Spleen (tissue), 11 donors: ENCODE results near the gene STAC3. TPM values are rescaled to one million over a fixed set of nuclear protein-coding genes. Genes with fewer than 3 reads are reported as not detected.

Experiments used
- DNase-seq: peaks from one replicate; pipeline ENCODE4 v3.0.0-alpha.2; 2020
- H3K27ac ChIP-seq, 8 donors: fragments of 200-600 bp; sonication (generic) in 7 of 8; 1 replicate in 4 of 8; 2 replicates in 4 of 8; pipeline versions ENCODE4 v1.5.0 to v1.8.0; 2016 to 2021; ENCODE audit warnings: inconsistent platforms in 4 of 8, mild to moderate bottlenecking in 4 of 8, moderate library complexity in 1 of 8
- H3K27me3 ChIP-seq, 7 donors: fragments of 200-600 bp; sonication (generic) in 6 of 7; replicated peaks in 1 of 7; 1 replicate in 4 of 7; 2 replicates in 3 of 7; pipeline versions ENCODE4 v1.5.0 to v1.8.0; 2016 to 2021; ENCODE audit warnings: inconsistent platforms in 3 of 7, mild to moderate bottlenecking in 1 of 7
- H3K36me3 ChIP-seq, 6 donors: fragments of 200-600 bp; sonication (generic) in 5 of 6; 1 replicate in 4 of 6; 2 replicates in 2 of 6; pipeline versions ENCODE4 v1.5.0 to v1.8.0; 2016 to 2021; ENCODE audit warnings: inconsistent platforms in 2 of 6
- H3K4me1 ChIP-seq, 6 donors: fragments of 200-600 bp; sonication (generic) in 5 of 6; 1 replicate in 3 of 6; 2 replicates in 3 of 6; pipeline versions ENCODE4 v1.5.0 to v1.8.0; 2016 to 2021; ENCODE audit warnings: inconsistent platforms in 3 of 6
- H3K4me3 ChIP-seq, 8 donors: fragments of 200-600 bp; sonication (generic) in 7 of 8; 1 replicate in 4 of 8; 2 replicates in 4 of 8; pipeline versions ENCODE4 v1.5.0 to v1.8.0; 2016 to 2021; ENCODE audit warnings: inconsistent platforms in 4 of 8, mild to moderate bottlenecking in 4 of 8, moderate library complexity in 2 of 8
- H3K9me3 ChIP-seq, 8 donors: fragments of 200-600 bp; sonication (generic) in 7 of 8; 1 replicate in 4 of 8; 2 replicates in 4 of 8; pipeline versions ENCODE4 v1.5.0 to v1.8.0; 2016 to 2021; ENCODE audit warnings: inconsistent platforms in 4 of 8
- CTCF ChIP-seq, 11 experiments: fragments of 200-600 bp in 7 of 11; fragments of 450-650 bp in 4 of 11; sonication (generic) in 4 of 11; IDR thresholded peaks in 8 of 11; conservative IDR thresholded peaks in 3 of 11; 1 replicate in 7 of 11; 2 replicates in 4 of 11; pipeline versions ENCODE4 v1.4.0 to v1.8.0; 2016 to 2021; ENCODE audit warnings: antibody characterized with exemption in 11 of 11, inconsistent platforms in 4 of 11, mild to moderate bottlenecking in 1 of 11
- POLR2A ChIP-seq, 3 donors: fragments of 450-650 bp; IDR thresholded peaks; one replicate each; pipeline ENCODE4 v1.5.1; 2017; ENCODE audit warnings: antibody characterized with exemption in 3 of 3, mild to moderate bottlenecking in 1 of 3
- POLR2AphosphoS5 ChIP-seq, 3 donors: sonication (generic); formaldehyde crosslinking; IDR thresholded peaks; one replicate each; pipeline ENCODE4 v1.5.1; 2017; ENCODE audit warnings: antibody characterized with exemption in 3 of 3
- WGBS, 5 donors: extraction: QIAGEN DNeasy Blood & Tissue Kit in 3 of 5; methylation state at CpG; one replicate each; pipeline versions ENCODE4 v1.1.5 to v1.1.7; 2013 to 2018; 5-methylcytosine and 5-hydroxymethylcytosine counted together
- intact Hi-C: fragments of 100-400 bp; cut with DNase I; formaldehyde crosslinking; loops from one replicate; pipeline ENCODE4 v1.15.0; 2023; ENCODE audit warnings: low total_unique reads
- polyA plus RNA-seq, 3 donors: library from polyadenylated mRNA; stranded (reverse); fragments of 200-250 nt; gene quantifications; one replicate each; pipeline ENCODE4 v1.2.1, GENCODE V29; 2013
- total RNA-seq, 7 donors: library from RNA; depleted of rRNA in 3 of 7; stranded (reverse); fragments of >200 nt in 3 of 7; fragmentation: NEBNext Ultra II Directional in 4 of 7; extraction: Animal tissue kit (Norgen Biotek cat#: 25700) in 4 of 7; gene quantifications; one replicate each; pipeline versions ENCODE4 v1.1.0 to v1.2.1, GENCODE V29; 2016 to 2021
- donor health status: healthy with polysubstance abuse.
- donor health status: DM: no; HTN: no; CAD: no; lungs with moderate emphysema.
- donor health status: DM: no; HTN: no; CAD: no.
- donor health status: Bipolar disorder and iron deficiency.
- donor health status: healthy.
- donor health status: DM: no; HTN: no; CAD: no.
- donor health status: DM: yes; HTN: yes; CAD: no.

STAC3 gene
- total and polyA plus RNA-seq, 10 donors, result 3.4 to 16.4 (median 8.6) TPM

GRCh38 chr12:57239587-57240065, 11.4 kb downstream of the STAC3 start:
- peaks cover 64 to 96% (median 92%) of the 10 kb centered on the region in 6 donors for H3K4me1 ChIP-seq
- peak overlapping the region in 5 of 8 donors; percentile 18 to 68 (median 41) for H3K27ac ChIP-seq
- peak overlapping the region; percentile 43 to 77 (median 51) for H3K4me3 ChIP-seq
- peaks cover 0 to 96% (median 82%) of the 10 kb centered on the region in 7 donors for H3K27me3 ChIP-seq
- DNase-seq, result no peak
- intact Hi-C loops, result loop anchor here (2.0 kb wide), 1 partner anchor 23 kb away; the partner anchor contains the start of gene NXPH4
- TF ChIP-seq POLR2A (IDR thresholded peaks at IDR 0.05), result no peak
- TF ChIP-seq CTCF (IDR thresholded peaks at IDR 0.05 in 8 of 11, conservative IDR thresholded peaks at IDR 0.05 in 3 of 11), result no peak
- TF ChIP-seq POLR2AphosphoS5 (IDR thresholded peaks at IDR 0.05), result no peak
- H3K36me3 ChIP-seq, result peaks cover 0 to 11% (median 0%) of the 10 kb centered on the region in 6 donors
- no peaks in the 10 kb centered on the region for H3K9me3 ChIP-seq
- 1 to 5% (median 3%) methylated on average over 14 of the region's 14 CpGs for WGBS, 5 donors

- peaks cover 0 to 90% (median 79%) of the 10 kb centered on the region in 7 donors for H3K27me3 ChIP-seq
- H3K4me3 ChIP-seq, result peak overlapping the region; percentile 16 to 77 (median 51)
- no peaks in the 10 kb centered on the region for H3K9me3 ChIP-seq
- intact Hi-C loops, result loop anchor here (2.0 kb wide), 1 partner anchor 22 kb away; the partner anchor contains the start of gene NXPH4
- DNase-seq, result peak; percentile 97
- peaks cover 69 to 100% (median 95%) of the 10 kb centered on the region in 6 donors for H3K4me1 ChIP-seq
- peak overlapping the region in 4 of 8 donors; percentile 18 to 68 (median 32) for H3K27ac ChIP-seq
- WGBS, 5 donors, result 1 to 12% (median 2%) methylated on average over 10 to 47 of the region's 47 CpGs
- peaks cover 0 to 17% (median 4%) of the 10 kb centered on the region in 6 donors for H3K36me3 ChIP-seq
- peak; percentile 51 to 82 (median 67) for TF ChIP-seq POLR2AphosphoS5 (IDR thresholded peaks at IDR 0.05)
- no peak for TF ChIP-seq POLR2A (IDR thresholded peaks at IDR 0.05)
- peak; percentile 100 for TF ChIP-seq CTCF (IDR thresholded peaks at IDR 0.05 in 8 of 11, conservative IDR thresholded peaks at IDR 0.05 in 3 of 11)
Measured at GRCh38 chr12:57238854-57239554, 12.0 kb downstream of the STAC3 start.

GRCh38 chr12:57237932-57238853, 12.8 kb downstream of the STAC3 start:
- H3K27ac ChIP-seq, result peak overlapping the region in 4 of 8 donors; percentile 14 to 45 (median 21)
- H3K4me1 ChIP-seq, result peaks cover 62 to 100% (median 94%) of the 10 kb centered on the region in 6 donors
- intact Hi-C loops, result loop anchor here (2.0 kb wide), 1 partner anchor 21 kb away; the partner anchor contains the start of gene NXPH4
- H3K36me3 ChIP-seq, result peaks cover 0 to 25% (median 12%) of the 10 kb centered on the region in 6 donors
- no peaks in the 10 kb centered on the region for H3K9me3 ChIP-seq
- H3K27me3 ChIP-seq, result peaks cover 0 to 82% (median 71%) of the 10 kb centered on the region in 7 donors
- WGBS, 5 donors, result 4 to 7% (median 6%) methylated on average over 53 to 63 of the region's 63 CpGs
- H3K4me3 ChIP-seq, result peak overlapping the region; percentile 16 to 77 (median 51)
- TF ChIP-seq POLR2A (IDR thresholded peaks at IDR 0.05) (no peak), CTCF (IDR thresholded peaks at IDR 0.05 in 8 of 11, conservative IDR thresholded peaks at IDR 0.05 in 3 of 11) (no peak), POLR2AphosphoS5 (IDR thresholded peaks at IDR 0.05) (no peak)
- peak; percentile 81 for DNase-seq
